NCI-H526 treated with DMSO at 0.1 percent for 48 hours (cell line): Measurements from ENCODE around the gene ZSCAN25.
"Not testable (repeated sequence)": the region's sequence is repeated elsewhere in the genome, so short reads cannot be mapped to it uniquely, and the experiment has no call there.

Experiments used
- DNase-seq: peaks from one replicate; lab custom pipeline; 2025; lab: John Stamatoyannopoulos, UW

Gene ZSCAN25

DNA sequence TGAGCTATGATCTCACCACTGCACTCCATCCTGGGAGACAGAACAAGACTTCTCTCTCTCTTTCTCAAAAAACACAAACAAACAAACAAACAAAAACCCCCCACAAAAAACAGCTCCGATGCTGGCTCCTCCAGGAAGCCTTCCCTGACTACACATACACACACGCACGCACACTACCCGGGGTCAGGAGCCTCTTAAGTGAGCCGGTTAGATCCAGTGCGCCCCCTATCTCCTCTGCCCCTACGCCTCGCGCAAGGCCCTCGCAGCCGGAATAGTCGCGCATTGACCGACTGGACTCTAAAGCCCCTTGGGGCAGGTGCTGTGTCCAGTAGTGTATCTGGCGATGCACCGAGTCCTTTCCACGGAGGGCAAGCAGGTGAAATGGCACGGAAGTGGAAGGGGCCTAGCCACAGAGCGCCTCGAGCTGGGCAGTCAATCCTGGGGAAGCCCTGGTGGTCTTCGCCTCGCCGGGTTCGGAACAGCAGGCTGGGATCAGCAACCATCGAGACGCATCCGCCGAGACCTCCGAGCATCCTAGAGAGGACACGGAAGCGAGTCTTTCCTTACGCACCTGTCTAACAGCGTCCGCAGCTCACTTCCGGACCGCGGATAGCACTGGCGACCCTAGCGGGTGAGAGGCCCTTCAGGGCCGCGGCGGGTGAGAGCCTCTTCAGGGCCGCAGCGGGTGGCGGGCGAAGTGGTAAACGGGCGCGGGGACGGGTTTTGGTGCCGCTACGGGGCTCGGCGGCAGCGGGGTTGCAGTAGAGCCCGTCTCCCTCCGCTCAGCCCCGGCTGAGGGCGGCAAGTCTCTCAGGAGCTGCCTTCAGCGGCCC, at the start of gene ZSCAN25:
Gene ZSCAN25 (plus strand): TSS at position 588 of the 833 bp plus-strand sequence. CDS start 2,661 bp downstream, outside the sequence.
- DNase-seq, result peak; percentile 92

- not testable (repeated sequence) for DNase-seq
These were observed 48.0 kb upstream of the ZSCAN25 start for GRCh38 chr7:99568770-99569169.

DNA sequence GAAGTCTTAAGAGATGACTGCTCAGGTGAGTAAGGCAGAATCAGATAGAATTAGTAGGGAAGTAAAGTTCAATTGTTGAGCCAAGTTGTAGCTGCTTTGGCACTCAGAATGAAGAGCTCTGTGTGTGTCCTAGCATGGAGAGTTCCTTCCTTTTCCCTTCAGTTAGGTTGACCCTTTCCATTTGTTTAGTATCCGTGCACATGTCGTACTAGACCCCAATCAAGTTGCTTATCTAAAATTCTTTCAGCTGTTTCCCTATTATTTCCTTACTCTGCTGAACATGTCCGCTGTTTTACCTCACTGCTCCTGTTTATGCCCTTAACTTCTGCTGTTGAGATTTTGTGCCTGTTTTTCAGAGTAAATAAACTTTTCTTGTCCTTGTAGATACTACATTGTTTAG, 45.0 kb upstream of the ZSCAN25 start:
- DNase-seq, result no peak

DNA sequence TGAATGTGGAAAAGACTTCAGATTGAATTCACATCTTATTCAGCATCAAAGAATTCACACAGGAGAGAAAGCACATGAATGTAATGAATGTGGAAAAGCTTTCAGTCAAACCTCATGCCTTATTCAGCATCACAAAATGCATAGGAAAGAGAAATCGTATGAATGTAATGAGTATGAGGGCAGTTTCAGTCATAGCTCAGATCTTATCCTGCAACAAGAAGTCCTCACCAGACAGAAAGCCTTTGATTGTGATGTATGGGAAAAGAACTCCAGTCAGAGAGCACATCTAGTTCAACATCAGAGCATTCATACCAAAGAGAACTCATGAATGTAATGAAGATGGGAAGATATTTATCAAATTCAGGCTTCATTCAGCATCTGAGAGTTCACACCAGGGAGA, 43.5 kb upstream of the ZSCAN25 start:
- no peak for DNase-seq

- no peak for DNase-seq
These were observed 40.5 kb upstream of the ZSCAN25 start for GRCh38 chr7:99576251-99576650.

- DNase-seq, result no peak
These were observed 37.3 kb upstream of the ZSCAN25 start for GRCh38 chr7:99579281-99579955.

GRCh38 chr7:99579956-99580777, 36.6 kb upstream of the ZSCAN25 start:
- DNase-seq, result peak; percentile 34

DNA sequence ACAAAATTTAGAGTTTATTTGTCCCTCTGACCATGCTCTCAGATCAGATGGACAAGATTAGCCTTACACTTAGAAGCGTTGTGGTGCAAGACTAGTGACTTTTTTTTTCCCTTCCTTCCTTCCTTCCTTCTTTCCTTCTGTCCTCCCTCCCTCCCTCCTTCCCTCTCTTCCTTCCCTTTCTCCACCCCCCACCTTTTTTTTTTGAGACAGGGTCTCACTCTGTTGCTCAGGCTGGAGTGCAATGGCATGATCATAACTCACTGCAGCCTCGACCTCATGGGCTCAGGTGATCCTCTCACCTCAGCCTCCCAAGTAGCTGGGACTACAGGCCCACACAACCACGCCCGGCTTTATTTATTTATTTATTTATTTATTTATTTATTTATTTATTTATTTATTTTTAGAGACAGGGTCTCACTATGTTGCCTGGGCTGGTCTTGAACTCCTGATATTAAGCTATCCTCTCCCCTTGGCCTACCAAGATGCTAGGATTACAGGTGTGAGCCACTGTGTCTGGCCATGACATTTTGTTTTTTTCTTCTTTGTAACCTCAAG, 35.9 kb upstream of the ZSCAN25 start:
- not testable (repeated sequence) for DNase-seq

- DNase-seq, result no peak
These were observed 27.9 kb upstream of the ZSCAN25 start for GRCh38 chr7:99588868-99589267.

DNA sequence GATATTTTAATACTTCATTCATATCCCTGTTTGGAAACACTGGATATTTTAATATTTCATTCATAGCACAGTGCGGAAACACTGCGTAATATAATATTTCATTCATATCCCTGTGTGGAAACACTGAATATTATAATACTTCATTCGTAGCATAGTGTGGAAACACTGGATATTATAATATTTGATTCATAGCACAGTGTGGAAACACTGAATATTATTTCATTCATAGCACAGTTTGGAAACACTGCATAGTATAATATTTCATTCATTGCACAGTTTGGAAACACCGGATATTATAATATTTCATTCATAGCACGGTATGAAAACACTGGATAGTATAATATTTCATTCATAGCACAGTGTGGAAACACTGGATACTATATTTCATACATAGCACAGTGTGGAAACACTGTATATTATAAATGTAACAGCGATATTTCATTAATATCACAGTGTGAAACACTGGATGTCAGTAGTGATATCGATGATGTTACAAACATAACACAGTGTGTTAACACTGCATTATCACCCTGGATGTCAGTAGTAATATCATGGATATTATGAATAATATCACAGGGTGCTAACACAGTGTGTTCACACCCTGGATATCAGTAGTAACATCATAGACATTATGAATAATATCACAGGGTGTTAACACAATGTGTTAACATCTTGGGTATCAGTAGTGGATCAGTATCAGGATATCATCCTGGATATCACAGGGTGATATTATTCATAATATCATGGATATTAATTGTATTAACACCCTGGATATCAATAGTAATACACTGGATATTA, 21.6 kb upstream of the ZSCAN25 start:
- DNase-seq, result no peak

DNA sequence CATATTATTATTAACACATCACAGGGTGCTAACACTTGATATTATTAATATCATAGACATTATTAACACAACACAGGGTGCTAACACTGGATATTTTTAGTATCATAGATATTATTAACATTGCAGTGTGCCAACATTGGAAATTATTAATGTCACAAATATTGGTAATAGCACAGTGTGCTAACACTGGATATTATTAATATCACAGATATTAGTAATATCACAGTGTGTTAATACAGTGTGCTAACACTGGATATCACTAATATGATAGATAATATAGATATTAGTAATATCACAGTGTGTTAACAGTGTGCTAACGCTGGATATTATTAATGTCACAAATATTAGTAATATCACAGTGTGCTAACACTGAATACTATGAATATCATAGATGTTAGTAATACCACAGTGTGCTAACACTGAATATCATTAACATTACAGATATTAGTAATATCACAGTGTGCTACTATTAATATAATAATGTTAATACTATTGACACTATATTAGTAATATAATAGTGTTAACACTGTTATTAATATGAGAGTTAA, 20.3 kb upstream of the ZSCAN25 start:
- DNase-seq, result no peak

- no peak for DNase-seq
These were observed 18.8 kb upstream of the ZSCAN25 start, which contains the start of gene TMEM225B for GRCh38 chr7:99597762-99598501. TMEM225B (plus strand) TSS chr7:99598267; CDS start chr7:99604389, 6,122 bp downstream.

- DNase-seq, result no peak
These were observed 16.9 kb upstream of the ZSCAN25 start for GRCh38 chr7:99599836-99600235.

GRCh38 chr7:99601656-99602310, 15.0 kb upstream of the ZSCAN25 start:
- DNase-seq, result no peak

GRCh38 chr7:99605527-99605926, 11.2 kb upstream of the ZSCAN25 start:
- DNase-seq, result no peak

DNA sequence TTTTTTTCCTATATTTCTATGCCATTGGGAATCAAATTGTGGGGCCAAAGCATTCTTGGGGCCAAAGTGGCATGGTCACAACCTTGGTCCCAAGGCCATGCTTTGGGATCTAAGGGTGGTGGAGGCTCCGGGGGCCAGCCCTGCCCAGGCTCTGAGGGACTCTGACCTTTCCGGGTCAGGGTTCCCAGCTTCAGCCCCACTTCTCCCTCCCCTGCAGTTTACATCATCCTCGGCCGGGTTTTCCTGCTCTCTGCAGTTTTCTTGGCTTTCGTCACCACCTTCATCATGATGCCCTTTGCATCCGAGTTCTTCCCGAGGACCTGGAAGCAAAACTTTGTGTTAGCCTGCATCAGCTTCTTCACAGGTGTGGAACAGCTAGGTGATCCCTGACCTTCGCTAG, 10.2 kb upstream of the ZSCAN25 start:
- DNase-seq, result no peak

DNA sequence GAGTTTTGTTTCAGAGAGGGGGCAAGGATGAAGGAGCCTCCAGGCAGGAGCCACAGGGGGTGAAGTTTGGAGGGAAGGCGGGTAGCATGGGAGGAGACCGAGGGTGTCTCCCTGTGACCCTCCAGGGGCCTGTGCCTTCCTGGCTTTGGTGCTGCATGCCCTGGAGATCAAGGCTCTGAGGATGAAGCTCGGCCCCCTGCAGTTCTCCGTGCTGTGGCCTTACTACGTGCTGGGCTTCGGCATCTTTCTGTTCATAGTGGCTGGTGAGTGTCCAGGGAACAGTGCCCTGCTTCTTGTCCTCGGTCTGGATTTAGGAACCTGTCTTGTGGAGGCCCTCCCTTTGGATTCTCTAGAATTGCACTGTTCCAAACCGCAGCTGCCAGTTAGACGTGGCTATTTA, 9.2 kb upstream of the ZSCAN25 start:
- DNase-seq, result no peak

DNA sequence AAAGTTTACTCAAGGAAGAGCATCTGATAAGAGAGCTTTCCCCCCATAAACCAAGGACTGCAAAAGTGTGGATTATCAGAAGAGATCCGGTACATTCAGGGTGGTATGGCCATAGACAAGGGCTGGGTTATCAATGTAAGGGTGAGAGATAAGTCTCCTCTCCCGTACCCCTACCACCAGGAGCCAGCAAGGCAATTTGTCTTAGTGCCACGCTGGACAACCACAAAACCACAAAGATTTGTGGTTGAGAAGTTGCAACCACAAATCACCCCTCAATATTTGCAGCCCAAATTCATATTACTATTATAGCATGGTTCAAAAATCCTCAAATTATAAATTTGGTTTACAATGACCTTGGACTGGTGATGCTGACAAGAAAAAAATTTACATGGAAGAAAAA, 2.3 kb upstream of the ZSCAN25 start:
- DNase-seq, result no peak

GRCh38 chr7:99615989-99616358, 772 bp upstream of the ZSCAN25 start:
- no peak for DNase-seq
